Measurements from ENCODE around the gene GYPA. TPM values are rescaled to one million over a fixed set of nuclear protein-coding genes. Genes with fewer than 3 reads are reported as not detected.

Gene GYPA
- total RNA-seq, 1 donor from 2014 or later: not detected

DNA sequence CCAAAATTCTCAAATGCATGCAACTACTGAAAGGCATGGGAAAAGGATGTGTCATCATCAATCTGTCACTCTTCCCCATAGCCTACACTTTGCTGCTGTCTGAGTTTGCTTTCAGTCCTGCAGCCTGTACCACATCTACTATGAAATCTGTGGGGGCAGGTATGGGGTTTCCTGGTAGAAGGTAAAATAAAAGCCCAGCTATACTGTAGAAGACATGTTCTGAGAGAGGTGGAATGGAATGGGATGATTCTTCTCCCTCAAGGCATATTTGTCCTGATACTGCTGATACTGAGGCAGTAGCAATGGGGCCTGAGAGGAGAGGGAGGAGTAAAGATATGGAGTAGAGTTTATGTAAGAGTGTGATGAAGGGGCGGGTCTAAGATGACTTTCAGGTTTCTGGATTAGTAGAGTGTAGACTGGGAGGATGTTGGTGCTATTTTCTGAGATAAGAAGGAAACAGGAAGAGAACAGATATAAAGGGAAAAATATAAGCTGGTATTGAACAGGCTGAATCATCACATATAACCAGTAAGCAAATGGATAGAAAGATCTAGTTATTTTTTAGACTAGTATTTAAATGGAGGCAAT lies 38.7 kb upstream of the GYPA start:
- H3K4me3 ChIP-seq (ENCODE audit: low read depth, low read length): no peak overlapping the region
- TF ChIP-seq CTCF (IDR thresholded peaks at IDR 0.05; ENCODE audit: insufficient read depth, low read length, poor library complexity, severe bottlenecking): no peak
- H3K27me3 ChIP-seq (ENCODE audit: control insufficient read depth, insufficient read depth, low read length): no peaks in the 10 kb centered on the region
- DNase-seq (ENCODE audit: low read depth): no peak
- no peaks in the 10 kb centered on the region for H3K36me3 ChIP-seq (ENCODE audit: control insufficient read depth, insufficient read depth, low read length)

- no peak for DNase-seq (ENCODE audit: low read depth)
- no peak for TF ChIP-seq CTCF (IDR thresholded peaks at IDR 0.05; ENCODE audit: insufficient read depth, low read length, poor library complexity, severe bottlenecking)
- H3K4me3 ChIP-seq (ENCODE audit: low read depth, low read length): no peak overlapping the region
- no peaks in the 10 kb centered on the region for H3K36me3 ChIP-seq (ENCODE audit: control insufficient read depth, insufficient read depth, low read length)
- no peaks in the 10 kb centered on the region for H3K27me3 ChIP-seq (ENCODE audit: control insufficient read depth, insufficient read depth, low read length)
These were observed 37.9 kb upstream of the GYPA start for GRCh38 chr4:144178414-144178813.

DNA sequence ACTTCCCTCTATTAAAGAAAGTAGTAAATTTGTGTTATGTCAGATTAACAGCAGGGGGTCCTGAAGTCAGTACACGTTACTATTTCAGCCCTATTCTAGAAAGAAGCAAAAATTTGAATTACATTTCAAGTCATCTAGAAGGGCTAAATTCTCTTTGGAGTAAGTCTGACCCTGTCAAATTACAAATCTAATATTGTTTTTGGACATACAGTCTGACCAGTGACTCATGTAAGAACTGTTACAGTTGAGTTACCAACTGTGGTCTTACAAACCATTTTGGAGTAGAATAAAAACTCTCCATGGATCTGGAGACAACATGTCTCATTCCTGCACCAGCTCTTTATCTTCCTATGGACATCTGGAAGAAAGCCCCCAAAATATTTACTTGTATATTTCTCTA lies 36.0 kb upstream of the GYPA start:
- Histone ChIP-seq H3K36me3 (ENCODE audit: control insufficient read depth, insufficient read depth, low read length) (no peaks in the 10 kb centered on the region), H3K4me3 (ENCODE audit: low read depth, low read length) (no peak overlapping the region), H3K27me3 (ENCODE audit: control insufficient read depth, insufficient read depth, low read length) (no peaks in the 10 kb centered on the region)
- peak; percentile 32 for DNase-seq (ENCODE audit: low read depth)
- no peak for TF ChIP-seq CTCF (IDR thresholded peaks at IDR 0.05; ENCODE audit: insufficient read depth, low read length, poor library complexity, severe bottlenecking)

- H3K27me3 ChIP-seq (ENCODE audit: control insufficient read depth, insufficient read depth, low read length): no peaks in the 10 kb centered on the region
- no peak for DNase-seq (ENCODE audit: low read depth)
- peak; percentile 27 for TF ChIP-seq CTCF (IDR thresholded peaks at IDR 0.05; ENCODE audit: insufficient read depth, low read length, poor library complexity, severe bottlenecking)
- no peak overlapping the region for H3K4me3 ChIP-seq (ENCODE audit: low read depth, low read length)
- H3K36me3 ChIP-seq (ENCODE audit: control insufficient read depth, insufficient read depth, low read length): no peaks in the 10 kb centered on the region
These were observed 34.0 kb upstream of the GYPA start for GRCh38 chr4:144174401-144175067.

GRCh38 chr4:144171697-144172096 lies 31.2 kb upstream of the GYPA start:
- peak; percentile 12 for DNase-seq (ENCODE audit: low read depth)
- no peak for TF ChIP-seq CTCF (IDR thresholded peaks at IDR 0.05; ENCODE audit: insufficient read depth, low read length, poor library complexity, severe bottlenecking)
- no peaks in the 10 kb centered on the region for H3K36me3 ChIP-seq (ENCODE audit: control insufficient read depth, insufficient read depth, low read length)

GRCh38 chr4:144169211-144169610 lies 28.7 kb upstream of the GYPA start:
- no peak for TF ChIP-seq CTCF (IDR thresholded peaks at IDR 0.05; ENCODE audit: insufficient read depth, low read length, poor library complexity, severe bottlenecking)
- no peak for DNase-seq (ENCODE audit: low read depth)
- Histone ChIP-seq H3K27me3 (ENCODE audit: control insufficient read depth, insufficient read depth, low read length) (no peaks in the 10 kb centered on the region), H3K36me3 (ENCODE audit: control insufficient read depth, insufficient read depth, low read length) (no peaks in the 10 kb centered on the region), H3K4me3 (ENCODE audit: low read depth, low read length) (no peak overlapping the region)

More at GRCh38 chr4:144171697-144172096, 31.2 kb upstream of the GYPA start:
- Histone ChIP-seq H3K4me3 (ENCODE audit: low read depth, low read length) (no peak overlapping the region), H3K27me3 (ENCODE audit: control insufficient read depth, insufficient read depth, low read length) (no peaks in the 10 kb centered on the region)
